H1 (cell line): ENCODE results near the gene C16orf89.

Experiments
- CBX5 ChIP-seq: fragments of 300-800, 300-1000 bp; sonication (generic); IDR thresholded peaks from 2 replicates; pipeline ENCODE4 v1.7.1; 2016; ENCODE audit warnings: antibody characterized with exemption, low read length, low read depth
- EP300 ChIP-seq, 2 experiments: IDR thresholded peaks; 1 replicate in 1 of 2; 2 replicates in 1 of 2; pipeline ENCODE4 v1.6.1; 2011 to 2012; ENCODE audit warnings: low read depth in 2 of 2, low read length in 2 of 2, mild to moderate bottlenecking in 2 of 2, borderline replicate concordance in 1 of 2, inconsistent platforms in 1 of 2, moderate library complexity in 1 of 2
- FOSL1 ChIP-seq: IDR thresholded peaks from 2 replicates; pipeline ENCODE4 v1.6.1; 2011; ENCODE audit warnings: mild to moderate bottlenecking, low read depth, low read length, moderate library complexity; ENCODE audit not compliant: insufficient read depth
- GABPA ChIP-seq: IDR thresholded peaks from 2 replicates; pipeline ENCODE4 v1.6.1; 2011; ENCODE audit warnings: mild to moderate bottlenecking, low read length, moderate library complexity, borderline replicate concordance; ENCODE audit not compliant: insufficient read depth
- JUND ChIP-seq: IDR thresholded peaks from 2 replicates; pipeline ENCODE4 v1.6.1; 2011; ENCODE audit warnings: mild to moderate bottlenecking, improper control_type of control experiment, low read length
- NRF1 ChIP-seq: IDR thresholded peaks from 2 replicates; pipeline ENCODE4 v1.6.1; 2011; ENCODE audit warnings: mild to moderate bottlenecking, low read depth, low read length, improper control_type of control experiment
- POLR2A ChIP-seq, 2 experiments: IDR thresholded peaks; 1 replicate in 1 of 2; 2 replicates in 1 of 2; pipeline ENCODE4 v1.6.1; 2011; ENCODE audit warnings: low read depth in 2 of 2, low read length in 2 of 2, mild to moderate bottlenecking in 2 of 2; ENCODE audit errors: control extremely low read depth in 1 of 2
- POLR2AphosphoS5 ChIP-seq: IDR thresholded peaks from 2 replicates; pipeline ENCODE4 v1.6.1; 2011; ENCODE audit warnings: low read depth, low read length
- RAD21 ChIP-seq, 2 experiments: IDR thresholded peaks in 1 of 2; conservative IDR thresholded peaks in 1 of 2; 2 replicates each; pipeline ENCODE4 v1.6.1; 2011; ENCODE audit warnings: low read depth in 2 of 2, low read length in 2 of 2, improper control_type of control experiment in 1 of 2, inconsistent platforms in 1 of 2, mild to moderate bottlenecking in 1 of 2, moderate library complexity in 1 of 2
- RFX5 ChIP-seq: IDR thresholded peaks from 2 replicates; pipeline ENCODE4 v1.6.1; 2011; ENCODE audit warnings: low read depth, low read length, improper control_type of control experiment, borderline replicate concordance
- TEAD4 ChIP-seq: IDR thresholded peaks from 2 replicates; pipeline ENCODE4 v1.6.1; 2012; ENCODE audit warnings: low read depth, low read length, inconsistent platforms, mixed read lengths
- TF ChIP-seq, protein P1 (sequence below): IDR thresholded peaks from 2 replicates; pipeline ENCODE4 v1.6.1; 2012; ENCODE audit warnings: inconsistent platforms
- TF ChIP-seq, protein P2 (sequence below), 3 experiments: IDR thresholded peaks; 1 replicate in 2 of 3; 2 replicates in 1 of 3; pipeline versions ENCODE4 v1.5.1 to v1.6.1; 2011; ENCODE audit warnings: low read length in 3 of 3, mild to moderate bottlenecking in 3 of 3, inconsistent platforms in 2 of 3, low read depth in 1 of 3, moderate library complexity in 1 of 3; ENCODE audit not compliant: insufficient read depth in 1 of 3; ENCODE audit errors: control extremely low read depth in 1 of 3

DNA sequence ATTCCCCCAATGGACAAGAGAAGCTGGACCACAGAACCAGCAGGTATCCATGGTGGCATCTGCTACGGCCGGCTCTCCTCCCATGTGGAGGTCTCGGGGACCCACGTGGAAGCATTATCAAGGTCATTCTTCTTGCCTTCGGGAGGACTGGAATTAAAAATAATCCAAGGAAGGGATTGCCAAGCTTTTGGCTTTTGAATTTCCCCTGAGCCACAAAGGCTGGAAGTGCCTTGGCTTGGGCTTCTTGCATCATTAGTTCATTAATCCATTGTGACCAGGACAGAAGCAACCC is 48.1 kb downstream of the C16orf89 start:
- no peak for TF ChIP-seq RFX5
- TF ChIP-seq, protein P1, sequence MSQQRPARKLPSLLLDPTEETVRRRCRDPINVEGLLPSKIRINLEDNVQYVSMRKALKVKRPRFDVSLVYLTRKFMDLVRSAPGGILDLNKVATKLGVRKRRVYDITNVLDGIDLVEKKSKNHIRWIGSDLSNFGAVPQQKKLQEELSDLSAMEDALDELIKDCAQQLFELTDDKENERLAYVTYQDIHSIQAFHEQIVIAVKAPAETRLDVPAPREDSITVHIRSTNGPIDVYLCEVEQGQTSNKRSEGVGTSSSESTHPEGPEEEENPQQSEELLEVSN, result no peak
- TF ChIP-seq GABPA, result no peak
- no peak for TF ChIP-seq JUND
- no peak for TF ChIP-seq POLR2AphosphoS5
- no peak for TF ChIP-seq TEAD4
- TF ChIP-seq, protein P2, sequence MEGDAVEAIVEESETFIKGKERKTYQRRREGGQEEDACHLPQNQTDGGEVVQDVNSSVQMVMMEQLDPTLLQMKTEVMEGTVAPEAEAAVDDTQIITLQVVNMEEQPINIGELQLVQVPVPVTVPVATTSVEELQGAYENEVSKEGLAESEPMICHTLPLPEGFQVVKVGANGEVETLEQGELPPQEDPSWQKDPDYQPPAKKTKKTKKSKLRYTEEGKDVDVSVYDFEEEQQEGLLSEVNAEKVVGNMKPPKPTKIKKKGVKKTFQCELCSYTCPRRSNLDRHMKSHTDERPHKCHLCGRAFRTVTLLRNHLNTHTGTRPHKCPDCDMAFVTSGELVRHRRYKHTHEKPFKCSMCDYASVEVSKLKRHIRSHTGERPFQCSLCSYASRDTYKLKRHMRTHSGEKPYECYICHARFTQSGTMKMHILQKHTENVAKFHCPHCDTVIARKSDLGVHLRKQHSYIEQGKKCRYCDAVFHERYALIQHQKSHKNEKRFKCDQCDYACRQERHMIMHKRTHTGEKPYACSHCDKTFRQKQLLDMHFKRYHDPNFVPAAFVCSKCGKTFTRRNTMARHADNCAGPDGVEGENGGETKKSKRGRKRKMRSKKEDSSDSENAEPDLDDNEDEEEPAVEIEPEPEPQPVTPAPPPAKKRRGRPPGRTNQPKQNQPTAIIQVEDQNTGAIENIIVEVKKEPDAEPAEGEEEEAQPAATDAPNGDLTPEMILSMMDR (IDR thresholded peaks at IDR 0.05; ENCODE audit: control extremely low read depth in 1 of 3, insufficient read depth in 1 of 3, low read depth in 1 of 3, low read length in 3 of 3), result no peak
- TF ChIP-seq NRF1, result no peak
- no peak for TF ChIP-seq EP300 (IDR thresholded peaks at IDR 0.05; ENCODE audit: borderline replicate concordance in 1 of 2, low read depth in 2 of 2, low read length in 2 of 2)
- TF ChIP-seq RAD21 (IDR thresholded peaks at IDR 0.05 in 1 of 2, conservative IDR thresholded peaks at IDR 0.05 in 1 of 2; ENCODE audit: low read depth in 2 of 2, low read length in 2 of 2), result no peak
- TF ChIP-seq POLR2A (IDR thresholded peaks at IDR 0.05; ENCODE audit: control extremely low read depth in 1 of 2, low read depth in 2 of 2, low read length in 2 of 2), result no peak
- no peak for TF ChIP-seq FOSL1
- no peak for TF ChIP-seq CBX5
